ENCODE results near the gene CNTN6.

CNTN6 gene

DNA sequence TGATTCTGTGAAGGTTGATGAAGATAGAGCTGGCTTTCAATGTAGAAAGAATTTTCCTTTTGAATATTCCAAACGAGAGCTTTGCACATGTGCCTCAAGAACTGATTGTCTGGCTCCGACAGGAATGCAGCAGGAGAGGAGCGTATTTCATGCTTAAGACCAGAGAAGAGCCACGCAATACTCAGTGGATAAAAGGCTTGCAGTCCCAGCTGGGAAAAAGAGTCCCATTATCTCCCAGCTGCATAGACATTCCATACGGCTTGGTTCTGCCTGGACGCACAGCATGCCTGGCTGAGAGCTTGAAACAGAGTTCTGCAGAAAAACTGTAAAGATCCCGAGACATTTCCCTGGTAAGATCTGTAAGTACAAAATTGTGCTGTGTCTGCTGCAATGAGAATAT is at the start of gene CNTN6:
Gene CNTN6 (plus strand): TSS at position 254 of the 400 bp plus-strand sequence. CDS start 54,985 bp downstream, outside the sequence.
- DNase-seq = no peak

- no peak for DNase-seq
These were observed 44.3 kb upstream of the CNTN6 start for GRCh38 chr3:1048558-1048957.

DNA sequence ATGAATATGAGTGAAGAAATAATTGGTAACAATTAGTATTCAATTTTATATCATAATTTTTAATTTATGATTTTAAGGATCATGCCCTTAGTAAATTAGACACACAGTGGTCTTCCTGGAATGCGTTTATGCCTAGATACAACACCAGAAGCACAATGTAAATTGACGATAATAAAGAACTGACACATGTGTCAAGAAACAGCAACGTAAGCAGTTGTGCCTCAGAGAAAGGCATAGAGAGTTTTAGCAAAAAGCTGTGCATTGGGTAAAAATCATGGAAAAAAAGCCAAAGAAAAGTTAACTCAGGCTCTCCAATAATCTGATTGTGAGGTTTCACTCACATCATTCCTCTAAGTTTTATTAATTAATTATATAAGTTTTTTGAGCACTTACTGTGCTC is 37.0 kb upstream of the CNTN6 start:
- DNase-seq = no peak

DNA sequence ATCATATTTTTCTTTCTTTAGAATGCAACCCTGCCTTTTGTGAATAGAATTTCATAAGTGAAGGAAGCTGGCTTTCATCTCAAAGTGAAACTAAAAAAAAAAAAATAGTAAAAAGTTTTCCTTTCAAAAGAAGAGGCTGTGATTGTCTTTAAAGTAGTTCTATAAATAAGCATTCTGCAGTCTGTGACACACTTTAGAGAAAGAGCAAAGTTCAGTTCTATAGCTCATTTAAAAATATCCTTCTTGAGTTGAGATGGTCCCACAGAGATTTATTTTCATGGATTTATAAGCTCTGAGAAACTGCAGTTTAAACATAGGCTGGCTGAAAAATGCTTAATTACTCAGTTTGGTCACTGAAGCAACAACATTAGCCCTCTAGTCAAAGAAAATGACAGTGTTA is 36.1 kb upstream of the CNTN6 start:
- no peak for DNase-seq

GRCh38 chr3:1057436-1057835 is 35.4 kb upstream of the CNTN6 start:
- no peak for DNase-seq

DNA sequence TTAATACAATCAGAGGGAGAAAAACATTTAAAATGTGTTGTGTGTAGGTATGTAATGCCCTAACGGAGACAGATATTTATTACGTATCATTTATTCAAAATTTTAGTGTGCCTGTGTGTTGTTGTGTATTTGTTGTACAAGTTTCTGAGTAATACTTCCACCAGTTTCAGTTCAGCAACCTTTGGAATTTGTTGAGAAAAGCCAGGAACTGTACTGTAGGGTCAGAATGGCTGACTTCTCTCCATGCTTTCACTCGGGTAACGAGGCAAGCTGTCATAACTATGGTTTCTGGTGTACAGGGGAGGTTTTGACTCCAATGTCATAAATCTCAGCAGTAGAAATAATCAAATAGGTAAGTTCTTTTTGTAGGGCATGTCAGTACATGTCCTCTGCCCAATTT is 23.8 kb upstream of the CNTN6 start:
- DNase-seq = no peak

- DNase-seq = no peak
These were observed 20.8 kb upstream of the CNTN6 start for GRCh38 chr3:1072041-1072440.

GRCh38 chr3:1079662-1080061 is 13.2 kb upstream of the CNTN6 start:
- DNase-seq = no peak

DNA sequence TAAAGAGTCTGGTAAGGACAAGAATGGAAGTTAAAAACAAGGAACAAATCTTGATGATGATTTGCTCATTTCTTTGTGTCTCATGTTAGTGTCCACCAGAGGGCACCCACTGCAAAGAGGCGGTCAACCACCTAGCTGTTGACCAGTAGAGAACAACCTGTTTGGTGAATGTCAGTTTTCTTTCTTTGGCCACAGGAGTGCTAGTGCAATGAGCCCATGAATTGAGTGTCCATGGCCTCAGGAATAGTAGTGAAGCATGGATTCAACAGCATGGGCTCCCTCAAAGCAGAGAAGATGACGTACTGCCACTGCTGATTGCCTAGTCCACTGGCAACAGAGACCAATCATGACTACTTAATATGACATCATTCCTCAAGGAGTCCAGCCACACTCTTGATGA is 10.7 kb upstream of the CNTN6 start:
- DNase-seq = no peak

DNA sequence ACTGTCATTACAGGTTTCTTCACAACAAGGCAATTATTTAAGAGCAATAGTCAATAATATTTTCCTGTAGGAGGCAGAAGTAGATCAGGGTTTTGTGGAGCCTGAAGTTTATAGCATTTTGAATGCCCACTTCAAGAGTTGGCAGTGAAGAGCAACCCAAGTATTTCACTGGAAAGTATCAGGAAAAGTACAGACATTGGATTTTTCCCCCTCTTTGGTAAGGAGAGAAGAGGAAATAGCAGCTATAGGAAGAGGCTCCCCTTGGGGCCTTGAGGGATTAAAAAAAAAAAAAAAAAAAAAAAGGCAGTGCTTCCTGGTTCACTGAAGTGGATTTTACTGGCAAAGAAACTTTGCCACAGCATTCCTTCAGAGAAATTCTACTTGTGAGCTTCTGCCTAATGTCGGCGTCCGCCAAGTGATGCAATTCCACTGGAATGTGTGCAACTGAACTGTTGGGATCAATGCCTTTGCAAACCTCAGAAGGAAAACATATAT is 5.7 kb upstream of the CNTN6 start:
- no peak for DNase-seq

DNA sequence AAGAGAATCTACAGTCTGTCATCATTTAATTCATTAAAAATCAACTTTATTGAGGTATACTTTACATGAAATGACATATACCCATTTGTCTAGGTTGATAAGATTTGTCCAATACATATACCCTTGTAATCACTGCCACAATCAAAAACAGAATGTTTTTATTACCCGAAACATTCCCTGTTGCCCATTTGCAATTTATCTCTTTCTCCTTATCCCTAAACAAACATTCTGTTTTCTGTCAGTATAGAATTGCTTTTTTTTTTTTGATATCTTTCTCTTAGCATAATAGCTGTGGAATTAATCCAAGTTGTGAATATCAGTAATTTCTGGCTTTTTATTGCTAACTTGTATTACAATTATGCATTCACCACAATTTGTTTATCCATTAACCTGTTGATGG is 4.3 kb upstream of the CNTN6 start:
- DNase-seq = no peak

DNA sequence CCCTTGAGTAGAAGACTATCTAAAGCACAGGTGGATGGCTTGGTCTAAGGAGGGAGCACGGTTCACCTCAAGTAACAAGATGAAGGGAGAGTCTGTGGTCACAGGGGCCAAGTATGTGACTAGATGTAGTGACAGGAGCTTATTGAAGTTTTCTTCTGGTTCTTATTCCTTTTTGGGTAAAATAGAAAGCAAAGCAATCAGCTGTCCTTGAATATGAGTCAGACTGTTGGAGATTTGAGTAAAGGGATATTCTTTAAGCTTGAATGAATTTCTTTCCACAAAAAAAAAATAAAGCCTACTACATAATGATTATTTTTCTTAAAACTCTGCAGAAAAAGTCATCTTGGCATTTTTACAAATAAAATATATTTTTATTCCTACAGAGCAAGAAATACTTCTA is 1.5 kb upstream of the CNTN6 start:
- no peak for DNase-seq

DNA sequence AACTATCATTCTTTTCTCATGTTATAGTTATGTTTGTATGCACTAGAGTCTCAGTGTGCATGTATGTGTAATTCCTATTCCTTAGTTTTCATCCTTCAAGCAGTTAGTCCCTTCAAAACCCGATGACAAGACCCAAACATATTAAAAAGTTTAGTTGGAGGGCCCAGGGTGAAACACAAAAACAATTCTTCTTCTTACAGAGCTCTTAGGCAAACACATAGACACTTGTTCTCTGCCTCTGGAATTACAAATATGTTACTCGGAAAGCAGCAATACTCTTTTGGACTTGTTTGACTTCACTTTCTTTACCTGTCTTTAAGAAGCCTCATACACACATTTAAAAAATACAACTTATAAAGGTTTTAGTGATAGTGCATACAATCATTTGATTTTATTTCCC is 763 bp upstream of the CNTN6 start:
- DNase-seq = no peak

- no peak for DNase-seq
These were observed 393 bp downstream of the CNTN6 start for GRCh38 chr3:1093217-1093616.

DNA sequence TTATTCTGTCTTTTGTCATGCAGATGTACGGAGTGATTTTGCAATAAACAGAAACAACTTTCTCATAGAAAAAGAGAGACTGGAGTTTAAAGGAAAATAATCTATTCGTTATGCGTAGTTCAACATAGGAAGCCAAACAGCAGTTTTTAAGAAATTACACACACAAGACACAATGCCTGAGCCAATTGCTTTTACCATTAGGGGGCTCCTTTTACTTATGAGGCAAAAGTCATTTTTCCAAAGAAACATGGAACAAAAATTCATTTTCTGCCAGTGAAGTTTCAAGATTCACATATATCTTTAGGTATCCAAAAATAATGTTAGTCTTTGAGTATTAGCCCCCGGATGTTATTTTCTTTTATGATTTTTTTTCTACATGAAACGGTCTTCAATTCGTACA is 10.7 kb downstream of the CNTN6 start:
- no peak for DNase-seq

DNA sequence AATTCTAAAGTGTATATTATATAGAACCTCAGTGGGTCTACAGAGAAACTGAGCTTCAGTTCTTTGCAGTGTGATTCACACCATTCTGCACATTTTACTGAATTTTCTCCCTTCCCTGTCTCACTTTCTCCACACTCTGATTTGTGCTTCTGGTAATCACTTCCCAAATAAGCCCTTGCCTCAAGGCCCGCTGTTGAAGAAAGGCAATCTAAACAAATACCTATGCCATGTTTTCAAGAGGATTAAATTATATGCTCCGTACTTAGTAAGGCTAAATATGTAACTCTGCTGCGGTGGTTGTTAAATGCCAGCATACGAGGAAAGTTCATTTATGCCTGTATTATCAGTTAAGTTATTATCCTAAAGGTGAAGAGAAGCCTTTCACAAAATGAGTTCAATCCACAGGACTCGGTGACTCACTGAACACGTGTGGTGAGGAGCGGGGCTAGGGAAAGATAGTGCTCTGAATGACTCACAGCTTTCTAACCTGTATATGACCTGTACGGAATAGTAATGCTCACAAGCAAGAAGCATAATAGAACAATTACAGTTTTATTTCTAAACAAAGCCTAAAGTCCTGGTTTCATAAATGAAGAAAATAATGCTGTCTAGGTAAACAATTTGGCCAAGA is 25.1 kb downstream of the CNTN6 start:
- no peak for DNase-seq

GRCh38 chr3:1131166-1131565 is 38.3 kb downstream of the CNTN6 start:
- DNase-seq = no peak

DNA sequence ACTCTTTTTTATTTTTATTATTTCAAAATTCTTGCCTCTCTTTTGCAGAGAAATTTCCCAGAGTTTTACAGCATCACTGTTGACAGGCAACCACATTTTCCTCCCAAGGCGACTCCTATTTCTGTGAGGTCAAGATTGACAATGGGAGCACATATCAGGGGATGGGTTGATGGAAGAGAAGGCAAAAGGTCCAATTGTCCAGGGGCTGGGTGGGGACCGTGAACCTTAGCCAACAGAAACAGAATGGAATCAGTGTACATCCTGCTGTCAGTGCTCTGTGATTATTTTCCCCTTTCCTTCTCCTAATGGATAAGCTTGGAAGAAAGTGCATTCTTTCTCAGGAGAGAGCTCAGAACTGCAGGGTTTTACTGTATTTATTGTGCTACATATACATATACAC is 42.4 kb downstream of the CNTN6 start:
- no peak for DNase-seq

DNA sequence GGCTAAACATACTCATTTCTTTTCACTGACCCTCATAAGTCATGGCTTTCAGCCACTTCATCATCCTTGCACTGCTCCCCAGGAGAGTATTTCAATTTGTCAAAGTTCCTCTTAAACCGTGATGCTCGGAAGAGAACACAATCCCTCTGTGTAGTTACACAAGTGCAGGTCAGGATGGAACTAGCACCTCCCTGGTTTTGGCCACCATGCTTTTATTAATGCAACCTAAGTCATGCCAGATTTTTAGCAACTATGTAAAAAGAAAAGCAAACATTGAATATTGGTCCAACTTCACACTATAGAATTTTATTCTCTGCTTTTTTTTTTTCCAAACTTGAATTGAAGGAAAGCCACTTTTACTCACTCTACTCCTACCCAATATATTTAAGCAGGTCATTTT is 45.2 kb downstream of the CNTN6 start:
- no peak for DNase-seq

DNA sequence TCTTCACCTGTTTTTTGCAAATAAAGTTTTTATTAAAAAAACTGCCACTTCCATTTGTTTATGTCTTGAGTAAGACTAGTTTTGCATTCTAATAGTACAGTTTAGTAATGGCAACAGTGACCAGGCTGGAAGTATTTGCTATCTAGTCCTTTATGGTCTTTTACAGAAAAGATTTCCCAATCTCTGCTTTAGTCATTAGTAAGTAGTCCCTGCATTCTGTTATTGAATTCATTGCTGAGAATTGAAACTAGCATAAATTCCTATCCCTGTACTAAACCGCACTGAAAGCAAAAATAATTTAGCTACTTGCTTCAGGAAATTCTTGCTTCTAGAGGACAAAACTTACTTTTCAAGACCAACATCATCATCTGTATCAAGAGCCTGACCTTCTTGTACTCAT is 46.2 kb downstream of the CNTN6 start:
- DNase-seq = no peak

DNA sequence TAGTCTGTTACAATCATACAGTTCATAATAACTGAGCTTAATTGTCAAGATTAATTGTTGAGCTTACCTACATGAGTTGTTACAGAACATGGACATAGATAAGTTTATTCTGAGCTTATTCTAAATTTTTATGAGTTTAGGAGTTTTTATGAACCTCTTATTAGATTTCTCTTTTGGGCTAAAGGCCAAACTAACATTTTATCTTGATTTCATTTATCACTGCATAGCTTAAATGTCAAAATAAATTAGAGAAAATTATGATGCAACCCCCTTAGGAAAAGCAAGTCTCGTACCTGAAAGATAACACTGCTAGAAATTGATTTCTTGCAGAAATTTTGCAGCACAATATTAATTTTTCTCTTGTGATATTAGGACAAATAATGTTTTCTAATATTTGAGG is 54.5 kb downstream of the CNTN6 start:
- DNase-seq = no peak

DNA sequence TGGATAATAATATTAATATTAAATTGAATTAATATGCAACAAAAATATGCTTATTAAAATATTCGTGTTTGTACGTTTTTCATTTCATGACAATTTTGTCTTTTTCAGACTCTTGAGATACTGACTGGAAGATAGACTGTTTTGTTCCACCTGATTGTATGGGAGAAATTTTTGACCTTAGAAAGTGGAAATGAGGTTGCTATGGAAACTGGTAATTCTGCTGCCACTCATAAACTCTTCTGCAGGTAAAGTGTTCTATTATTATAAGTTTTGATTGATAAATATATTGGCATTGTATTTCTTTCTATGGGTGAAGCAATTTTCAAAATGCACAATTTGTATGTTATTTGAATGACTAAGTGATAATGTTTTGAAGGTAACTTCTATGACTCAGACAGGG is 55.0 kb downstream of the CNTN6 start:
- no peak for DNase-seq

DNA sequence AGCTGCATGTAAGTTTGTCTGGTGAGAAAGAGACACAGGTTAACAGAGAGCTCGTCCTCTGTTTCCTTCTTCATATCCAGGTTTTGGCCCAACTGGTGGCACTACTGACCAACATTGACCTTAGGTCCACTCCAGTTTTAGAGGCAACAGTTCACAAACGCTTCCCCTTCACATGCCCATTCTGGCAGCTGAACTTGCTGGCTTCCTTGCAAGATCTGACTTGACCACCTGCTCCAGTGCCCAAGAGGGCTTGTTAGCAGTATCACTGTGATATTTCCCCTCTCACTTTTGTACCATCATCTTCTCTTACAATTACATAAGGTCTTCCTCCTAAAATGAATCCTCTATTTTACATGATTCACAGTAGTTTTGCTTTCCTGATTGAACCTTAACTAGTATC is 71.3 kb downstream of the CNTN6 start:
- DNase-seq = no peak

DNA sequence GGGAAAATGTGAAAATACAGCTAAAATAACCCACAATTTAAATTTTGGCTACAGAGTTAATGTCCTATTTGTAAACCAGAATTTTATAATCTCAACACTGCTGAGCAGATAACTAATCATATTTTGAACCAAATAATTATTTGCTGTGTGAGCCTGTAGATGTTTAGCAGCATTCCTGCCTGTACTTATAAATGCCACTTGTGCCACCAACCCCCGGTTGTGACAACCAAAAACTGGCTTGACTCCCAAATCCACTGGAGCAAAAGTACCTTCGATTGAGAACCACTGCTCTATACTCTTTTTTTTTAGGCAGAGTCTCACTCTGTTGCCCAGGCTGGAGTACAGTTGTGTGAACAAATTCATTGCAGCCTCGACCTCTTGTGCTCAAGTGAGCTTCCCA is 78.5 kb downstream of the CNTN6 start:
- DNase-seq = no peak

- DNase-seq = no peak
These were observed 79.8 kb downstream of the CNTN6 start for GRCh38 chr3:1172644-1173043.

DNA sequence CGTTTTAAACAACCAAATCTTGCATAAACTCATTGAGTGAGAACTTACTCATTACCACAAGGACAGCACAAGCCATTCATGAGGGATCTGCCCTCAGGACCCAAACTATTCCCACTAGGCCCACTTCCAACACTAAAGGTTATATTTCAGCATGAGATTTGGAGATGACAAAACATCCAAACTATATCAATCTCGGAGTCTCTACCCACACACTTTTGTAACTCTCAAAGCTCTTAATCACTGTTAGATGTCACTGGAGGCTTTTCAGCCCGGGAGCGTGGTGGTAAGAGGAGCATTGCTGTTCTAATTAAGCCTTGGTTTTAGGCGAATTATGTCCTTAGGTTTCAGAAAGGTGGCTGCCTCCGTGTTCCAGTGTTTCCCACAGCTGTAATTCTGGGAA is 86.3 kb downstream of the CNTN6 start:
- DNase-seq = no peak
